ENCODE results near the gene MED10.

- TF ChIP-seq CTCF (IDR thresholded peaks at IDR 0.05) (no peak), POLR2A (IDR thresholded peaks at IDR 0.05) (no peak)
Observed at GRCh38 chr5:6344593-6344989, 33.8 kb downstream of the MED10 start.
